Activated gamma-delta T cell (primary cell): ENCODE data around the gene DHCR7.

Experiments used
- DNase-seq: peaks from one replicate; lab custom pipeline; 2025; lab: John Stamatoyannopoulos, UW

Gene DHCR7

GRCh38 chr11:71477641-71478527, 29.7 kb upstream of the DHCR7 start:
- no peak for DNase-seq

DNA sequence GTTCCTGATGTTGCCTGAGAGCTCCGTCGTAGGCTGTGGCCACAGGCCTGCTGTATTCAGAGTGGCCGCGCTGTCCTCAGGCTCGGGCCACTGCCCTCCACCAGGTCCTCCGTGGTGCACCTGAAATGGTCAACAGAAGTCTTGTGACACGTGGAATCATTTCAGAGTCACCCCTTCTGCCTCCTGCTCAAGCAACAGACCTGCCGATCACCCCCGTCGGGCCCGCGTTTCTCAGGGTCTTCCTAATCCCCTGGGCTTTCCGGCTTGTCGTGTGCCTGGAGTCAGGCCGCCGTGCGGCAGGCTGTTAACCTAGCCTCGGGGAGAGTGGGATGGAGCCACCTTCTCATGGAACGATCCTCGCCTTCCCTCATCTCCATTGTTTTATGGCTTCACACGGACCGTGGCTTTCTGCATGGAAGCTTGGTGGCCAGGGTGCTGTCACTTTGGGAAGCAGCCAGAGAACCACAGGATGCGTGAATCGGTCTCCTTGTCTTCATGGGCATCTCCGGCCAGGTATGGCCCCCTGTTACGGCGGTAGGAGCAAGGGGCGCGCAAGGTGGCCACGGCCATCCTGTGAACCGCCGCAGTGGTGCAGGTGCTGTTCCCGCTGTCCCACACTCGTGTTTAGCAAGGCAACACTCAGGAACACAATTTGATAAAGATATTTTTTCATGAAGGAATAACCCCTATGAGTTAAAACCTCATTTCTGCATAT, 28.9 kb upstream of the DHCR7 start:
- DNase-seq, result no peak

GRCh38 chr11:71476031-71476430, 27.8 kb upstream of the DHCR7 start:
- DNase-seq, result no peak

GRCh38 chr11:71474771-71475483, 26.7 kb upstream of the DHCR7 start:
- no peak for DNase-seq

GRCh38 chr11:71474141-71474770, 26.1 kb upstream of the DHCR7 start:
- DNase-seq, result no peak

GRCh38 chr11:71473793-71474080, 25.5 kb upstream of the DHCR7 start:
- DNase-seq, result no peak

DNA sequence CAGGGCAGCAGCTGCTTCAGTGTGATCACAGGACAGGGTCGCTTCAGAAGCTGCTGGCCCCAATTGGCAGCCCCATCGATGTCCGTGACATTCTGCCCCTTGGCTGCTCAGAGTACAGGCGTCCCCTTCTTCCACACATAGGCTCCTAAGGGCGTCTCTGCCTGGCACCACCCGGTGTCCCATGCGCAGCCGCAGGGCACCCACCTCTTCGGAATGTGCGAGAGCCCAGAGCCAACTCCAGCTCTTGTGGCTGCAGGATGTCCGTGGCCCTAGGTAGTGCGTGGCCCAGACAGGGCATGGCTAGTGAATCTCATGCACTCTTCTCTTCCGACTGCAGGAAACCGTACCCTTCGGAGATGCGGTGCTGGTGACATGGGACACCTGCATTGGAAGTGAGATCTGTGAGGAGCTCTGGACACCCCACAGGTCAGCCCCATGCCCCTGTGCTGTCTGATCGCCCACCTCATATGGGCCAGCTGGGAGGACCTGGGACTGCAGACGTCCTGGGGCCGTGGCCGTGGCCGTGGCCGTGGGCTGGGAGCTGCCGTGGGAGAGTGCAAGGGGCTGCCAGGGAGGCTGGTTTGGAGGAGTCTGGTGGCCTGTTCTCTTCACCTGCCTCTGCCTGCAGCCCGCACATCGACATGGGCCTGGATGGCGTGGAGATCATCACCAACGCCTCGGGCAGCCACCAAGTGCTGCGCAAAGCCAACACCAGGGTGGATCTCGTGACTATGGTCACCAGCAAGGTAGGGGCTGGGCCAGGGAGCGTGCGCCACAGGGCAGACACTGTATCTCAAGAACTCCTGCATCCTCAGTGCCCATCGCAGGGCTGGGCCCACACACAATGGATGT, 25.0 kb upstream of the DHCR7 start:
- DNase-seq, result no peak

GRCh38 chr11:71472357-71472885, 24.2 kb upstream of the DHCR7 start:
- DNase-seq, result no peak

DNA sequence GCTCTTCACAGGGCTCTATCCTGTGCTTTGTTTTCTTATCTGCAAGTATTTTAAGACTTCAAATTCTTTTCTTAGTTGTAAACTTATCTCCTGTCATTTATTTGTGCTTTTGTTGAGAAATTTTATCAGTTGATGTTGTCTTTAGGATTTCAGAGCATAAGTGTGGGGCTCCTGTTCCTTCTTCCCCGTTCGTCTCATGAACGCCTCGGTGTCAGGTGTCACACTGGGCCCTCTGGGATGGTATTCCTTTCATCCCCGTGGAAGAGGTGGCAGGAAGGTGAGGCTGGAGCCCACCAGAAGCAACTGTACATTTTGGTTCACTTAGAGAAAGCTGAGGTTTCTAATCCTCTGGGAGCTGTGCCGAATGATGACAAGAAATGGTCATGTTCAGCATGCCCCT, 22.8 kb upstream of the DHCR7 start:
- no peak for DNase-seq

GRCh38 chr11:71467164-71467563, 19.0 kb upstream of the DHCR7 start:
- DNase-seq, result no peak

- DNase-seq, result no peak
Measured at GRCh38 chr11:71466358-71466757, 18.2 kb upstream of the DHCR7 start.

DNA sequence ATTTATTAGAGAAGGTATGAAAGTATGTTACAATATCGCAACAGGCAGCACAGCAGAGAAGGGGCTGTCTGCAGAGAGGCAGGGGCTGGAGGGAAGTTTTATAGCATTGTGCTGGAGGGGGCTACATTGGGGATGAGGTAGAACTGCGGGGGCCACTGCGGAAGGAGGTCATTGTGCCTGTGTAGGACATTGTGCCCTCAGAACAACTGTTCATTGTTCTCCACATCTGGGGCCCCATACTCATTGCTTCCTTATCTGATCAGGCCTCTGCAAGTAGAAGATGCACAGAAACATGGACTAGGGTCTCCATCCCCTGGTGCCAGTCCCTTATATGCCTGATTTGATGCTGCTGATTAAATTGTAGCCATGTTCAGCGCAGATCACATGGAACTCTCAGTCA, 16.9 kb upstream of the DHCR7 start:
- no peak for DNase-seq

- DNase-seq, result no peak
Measured at GRCh38 chr11:71463331-71464211, 15.4 kb upstream of the DHCR7 start.

GRCh38 chr11:71462726-71463125, 14.5 kb upstream of the DHCR7 start:
- DNase-seq, result no peak

DNA sequence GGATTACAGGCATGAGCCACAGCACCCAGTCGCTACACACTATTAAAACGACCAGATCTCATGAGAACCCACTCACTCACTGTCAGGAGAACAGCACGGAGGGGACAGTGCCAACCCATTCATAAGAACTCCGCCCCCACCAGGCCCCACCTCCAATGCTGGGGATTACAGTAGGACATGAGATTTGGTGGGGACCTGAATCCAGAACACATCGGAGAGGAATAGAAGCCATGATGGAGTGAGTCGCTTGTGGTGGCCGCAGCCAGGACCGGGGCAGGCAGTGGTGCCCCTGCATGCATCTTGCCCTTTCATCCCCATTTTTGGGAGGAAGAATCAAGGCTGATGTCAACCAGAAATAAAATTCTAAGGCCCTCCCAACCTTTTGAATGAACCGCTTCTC, 13.5 kb upstream of the DHCR7 start:
- no peak for DNase-seq

DNA sequence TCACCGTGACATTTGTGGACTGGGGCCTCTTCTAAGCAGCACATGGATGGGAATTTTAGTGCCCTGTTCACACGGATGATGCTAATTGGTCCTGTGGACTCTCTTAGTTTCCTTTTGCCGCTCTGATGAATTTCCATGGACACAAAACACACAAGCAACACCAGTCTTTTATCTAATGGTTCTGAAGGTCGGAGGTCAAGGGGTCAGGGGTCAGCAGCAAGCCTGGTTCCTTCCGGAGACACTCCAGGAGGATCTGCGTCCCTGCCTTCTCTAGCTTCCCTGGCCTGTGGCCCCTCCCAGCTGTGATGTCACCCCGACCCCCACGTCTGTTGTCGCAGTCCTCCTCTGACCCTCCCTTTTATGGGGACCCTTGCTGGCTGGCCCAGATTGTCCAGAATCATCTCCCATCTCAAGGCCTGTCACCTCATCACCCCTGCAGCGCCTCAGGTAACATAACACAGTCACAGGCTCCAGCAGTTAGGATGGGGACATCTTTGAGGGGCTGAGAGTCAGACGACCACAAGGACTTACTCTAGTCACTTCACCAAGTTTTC, 11.7 kb upstream of the DHCR7 start:
- no peak for DNase-seq

GRCh38 chr11:71459076-71459766, 11.0 kb upstream of the DHCR7 start:
- DNase-seq, result no peak

GRCh38 chr11:71458146-71459070, 10.2 kb upstream of the DHCR7 start:
- DNase-seq, result no peak
